Panc1 (cell line): Measurements from ENCODE around the gene CHST11. TPM values are rescaled to one million over a fixed set of nuclear protein-coding genes. Genes with fewer than 3 reads are reported as not detected.

Source experiments
- ATAC-seq: fragments of 200-7000 bp; cut with Tn5 transposase; 2 replicates; pipeline ENCODE4 v1.9.1; 2020; ENCODE audit warnings: mild to moderate bottlenecking, moderate library complexity
- BruUV-seq: library from RNA; stranded (reverse); fragments of 400-500 nt; replicated peaks from 2 replicates; lab custom pipeline; 2021; lab: Mats Ljungman, UMichigan
- CTCF ChIA-PET: fragments of 300-600 bp; sonication (Branson Sonifier 250); formaldehyde crosslinking; loops from one replicate; lab custom pipeline; 2022; ENCODE audit warnings: antibody characterized with exemption; lab: Charles Lee
- POLR2A ChIA-PET: fragments of 300-600 bp; sonication (Branson Sonifier 250); formaldehyde crosslinking; loops from one replicate; lab custom pipeline; 2022; ENCODE audit warnings: antibody characterized with exemption; lab: Charles Lee
- DNase-seq: peaks from one replicate; pipeline ENCODE4 v3.0.0-alpha.2; 2010; ENCODE audit warnings: low read depth, low spot score
- H3K27ac ChIP-seq: 2 replicates; pipeline ENCODE4 v1.5.1; 2011; ENCODE audit warnings: mild to moderate bottlenecking, low read length, inconsistent platforms
- H3K27me3 ChIP-seq: fragments of 200-500 bp; sonication (Bioruptor generic); 2 replicates; pipeline ENCODE4 v1.6.0; 2014; ENCODE audit warnings: low read length, inconsistent platforms; ENCODE audit not compliant: control insufficient read depth, insufficient read depth
- H3K36me3 ChIP-seq: fragments of 200-500 bp; sonication (Bioruptor generic); 2 replicates; pipeline ENCODE4 v1.5.1; 2014; ENCODE audit warnings: inconsistent platforms, mild to moderate bottlenecking, low read length, moderate library complexity; ENCODE audit not compliant: control insufficient read depth, insufficient read depth
- H3K4me1 ChIP-seq: 2 replicates; pipeline ENCODE4 v1.5.1; 2011; ENCODE audit warnings: inconsistent platforms, mild to moderate bottlenecking, low read length, moderate library complexity; ENCODE audit not compliant: control insufficient read depth, insufficient read depth
- H3K4me3 ChIP-seq, 2 experiments: 2 replicates each; pipeline ENCODE4 v1.5.1; 2011 to 2012; ENCODE audit warnings: low read depth in 2 of 2, low read length in 2 of 2, mild to moderate bottlenecking in 2 of 2, inconsistent platforms in 1 of 2, moderate library complexity in 1 of 2
- H3K9me3 ChIP-seq: fragments of 200-500 bp; sonication (Bioruptor generic); 2 replicates; pipeline ENCODE4 v1.5.1; 2014; ENCODE audit warnings: low read depth, mild to moderate bottlenecking, inconsistent platforms, low read length, moderate library complexity; ENCODE audit not compliant: control insufficient read depth, insufficient read depth
- CTCF ChIP-seq: fragments of 450-650 bp; IDR thresholded peaks from 2 replicates; pipeline ENCODE4 v1.5.1; 2017; ENCODE audit warnings: mild to moderate bottlenecking
- POLR2AphosphoS5 ChIP-seq: IDR thresholded peaks from 2 replicates; pipeline ENCODE4 v1.6.1; 2012; ENCODE audit warnings: mild to moderate bottlenecking, low read depth, low read length, moderate library complexity
- REST ChIP-seq, 2 experiments: IDR thresholded peaks; 2 replicates each; pipeline ENCODE4 v1.6.1; 2011 to 2012; ENCODE audit warnings: low read depth in 2 of 2, control low read depth in 1 of 2, low read length in 1 of 2, mild to moderate bottlenecking in 1 of 2, moderate library complexity in 1 of 2; ENCODE audit not compliant: insufficient read depth in 1 of 2
- SIN3A ChIP-seq: IDR thresholded peaks from 2 replicates; pipeline ENCODE4 v1.6.1; 2012; ENCODE audit warnings: low read depth, mild to moderate bottlenecking, low read length, moderate library complexity, borderline replicate concordance; ENCODE audit not compliant: insufficient read depth
- TCF7L2 ChIP-seq: IDR thresholded peaks from 2 replicates; pipeline ENCODE4 v1.6.1; 2011; ENCODE audit warnings: mild to moderate bottlenecking, low read depth, low read length, inconsistent platforms
- in situ Hi-C: cut with HindIII; loops from 2 replicates; pipeline ENCODE4 v1.10.0; 2016; ENCODE audit warnings: low sequenced_read_pairs, low pct_unique_long_range_greater_than_20kb
- intact Hi-C: fragments of 100-400 bp; cut with micrococcal nuclease; formaldehyde crosslinking; loops from one replicate; pipeline ENCODE4 v1.10.0; 2022; ENCODE audit not compliant: unreplicated experiment
- total RNA-seq: library from RNA; stranded (reverse); gene quantifications from one replicate; pipeline ENCODE4 v1.2.1, GENCODE V29; 2021; ENCODE audit not compliant: unreplicated experiment

Gene CHST11
- total RNA-seq, 1 experiment from 2014 or later, result 11.4 TPM

- POLR2A ChIA-PET, result no interaction called here
Observed at GRCh38 chr12:104714369-104714768, 257.6 kb downstream of the CHST11 start.

GRCh38 chr12:104716172-104716571, 259.4 kb downstream of the CHST11 start:
- POLR2A ChIA-PET, result no interaction called here
- H3K4me3 ChIP-seq, result no peak overlapping the region
- no peaks in the 10 kb centered on the region for H3K27me3 ChIP-seq
- ATAC-seq, result no peak
- no peaks in the 10 kb centered on the region for H3K4me1 ChIP-seq
- TF ChIP-seq POLR2AphosphoS5 (no peak), SIN3A (no peak), REST (IDR thresholded peaks at IDR 0.05; ENCODE audit: insufficient read depth in 1 of 2, low read depth in 2 of 2, low read length in 1 of 2) (no peak), TCF7L2 (no peak), CTCF (no peak)
- DNase-seq, result no peak
- H3K27ac ChIP-seq, result no peak overlapping the region
- CTCF ChIA-PET, result no interaction called here
- H3K9me3 ChIP-seq, result no peaks in the 10 kb centered on the region
- no peaks in the 10 kb centered on the region for H3K36me3 ChIP-seq
- in situ Hi-C loops (no loop called here), intact Hi-C loops (no loop called here)
- BruUV-seq, result no TSS peak

More at GRCh38 chr12:104714369-104714768, 257.6 kb downstream of the CHST11 start:
- Histone ChIP-seq H3K9me3 (no peaks in the 10 kb centered on the region), H3K27ac (no peak overlapping the region), H3K27me3 (no peaks in the 10 kb centered on the region), H3K36me3 (no peaks in the 10 kb centered on the region), H3K4me1 (no peaks in the 10 kb centered on the region), H3K4me3 (no peak overlapping the region)
- DNase-seq (no peak), ATAC-seq (no peak)
- in situ Hi-C loops (no loop called here), intact Hi-C loops (no loop called here)
- CTCF ChIA-PET, result no interaction called here
- no TSS peak for BruUV-seq
- TF ChIP-seq REST (IDR thresholded peaks at IDR 0.05; ENCODE audit: insufficient read depth in 1 of 2, low read depth in 2 of 2, low read length in 1 of 2) (no peak), TCF7L2 (no peak), POLR2AphosphoS5 (no peak), SIN3A (no peak), CTCF (no peak)
